CD4-positive, alpha-beta T cell treated with Interleukin-1 beta for 1 hour (primary cell): ENCODE data around the gene SERPINB6.
"Not testable (repeated sequence)": the region's sequence is repeated elsewhere in the genome, so short reads cannot be mapped to it uniquely, and the experiment has no call there.

Source experiments
- DNase-seq, 2 donors: peaks; one replicate each; pipeline ENCODE4 v3.0.0-alpha.2; 2020 to 2022

SERPINB6 gene

GRCh38 chr6:2953098-2953497 lies 18.3 kb downstream of the SERPINB6 start:
- DNase-seq = no peak

- DNase-seq = peak; percentile 72 to 75
These were observed 18.7 kb downstream of the SERPINB6 start for GRCh38 chr6:2952557-2953095.

GRCh38 chr6:2951728-2952127 lies 19.6 kb downstream of the SERPINB6 start:
- DNase-seq = peak in 1 of 2 donors; percentile 56

- no peak for DNase-seq
These were observed 20.7 kb downstream of the SERPINB6 start for GRCh38 chr6:2950713-2951112.

- DNase-seq = no peak
These were observed 21.8 kb downstream of the SERPINB6 start for GRCh38 chr6:2949536-2950083.

DNA sequence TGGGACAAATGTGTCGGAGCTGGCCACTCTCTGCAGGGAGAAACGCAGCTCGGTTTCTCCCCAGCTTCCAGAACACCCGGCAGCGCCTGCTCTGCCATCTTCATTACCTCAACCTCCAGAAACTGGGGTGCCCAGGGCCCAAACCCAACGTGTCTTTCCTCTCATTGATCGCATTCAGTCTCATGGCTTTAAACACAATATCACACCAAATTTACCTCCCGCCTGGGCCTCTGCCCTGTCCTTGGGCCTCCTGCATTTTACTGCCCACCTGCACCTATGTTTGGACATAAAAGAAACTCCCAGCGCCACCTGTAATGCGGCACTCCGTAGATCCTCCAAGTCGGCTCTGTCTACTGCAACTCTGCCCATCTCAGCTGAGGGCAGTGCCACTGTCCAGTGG lies 22.2 kb downstream of the SERPINB6 start:
- DNase-seq = no peak

GRCh38 chr6:2948228-2949025 lies 22.9 kb downstream of the SERPINB6 start:
- no peak for DNase-seq

DNA sequence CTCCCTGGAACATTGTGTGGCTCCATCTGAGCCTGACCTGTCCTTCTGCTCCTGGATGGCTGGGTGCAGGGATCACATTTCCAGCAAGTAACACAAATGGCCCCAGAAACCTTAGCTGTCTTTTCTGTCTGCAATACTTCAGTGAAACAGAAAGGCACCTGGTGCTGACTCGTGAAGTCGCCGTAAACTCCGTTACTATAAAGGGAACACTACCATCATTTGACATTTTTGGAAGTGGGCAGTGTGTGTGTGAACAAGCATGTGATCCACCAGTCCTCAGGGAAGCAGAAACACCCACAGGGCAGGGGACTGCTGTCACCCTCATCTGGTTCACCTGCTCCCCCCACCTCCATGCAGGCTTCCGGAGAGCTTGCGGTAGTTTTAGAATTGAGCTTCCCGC lies 23.9 kb downstream of the SERPINB6 start:
- DNase-seq = no peak

DNA sequence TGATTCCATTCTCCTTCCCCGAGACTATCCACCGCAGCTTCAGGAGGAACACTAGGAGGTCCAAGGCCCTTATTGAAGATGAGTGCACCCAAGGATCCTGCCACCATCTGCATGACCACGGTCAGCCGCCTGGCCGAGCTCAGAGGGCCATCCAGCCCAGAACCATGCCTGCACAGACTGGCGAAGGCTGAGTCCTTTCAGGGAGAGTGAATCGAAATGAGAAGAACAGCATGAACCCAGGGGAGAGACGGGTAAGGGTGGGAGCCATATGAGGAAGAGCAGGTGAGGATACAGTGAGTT lies 26.3 kb downstream of the SERPINB6 start:
- no peak for DNase-seq

- no peak for DNase-seq
These were observed 26.8 kb downstream of the SERPINB6 start for GRCh38 chr6:2944405-2945152.

- DNase-seq = no peak
These were observed 27.8 kb downstream of the SERPINB6 start for GRCh38 chr6:2943564-2943955.

GRCh38 chr6:2942914-2943563 lies 28.3 kb downstream of the SERPINB6 start:
- no peak for DNase-seq

DNA sequence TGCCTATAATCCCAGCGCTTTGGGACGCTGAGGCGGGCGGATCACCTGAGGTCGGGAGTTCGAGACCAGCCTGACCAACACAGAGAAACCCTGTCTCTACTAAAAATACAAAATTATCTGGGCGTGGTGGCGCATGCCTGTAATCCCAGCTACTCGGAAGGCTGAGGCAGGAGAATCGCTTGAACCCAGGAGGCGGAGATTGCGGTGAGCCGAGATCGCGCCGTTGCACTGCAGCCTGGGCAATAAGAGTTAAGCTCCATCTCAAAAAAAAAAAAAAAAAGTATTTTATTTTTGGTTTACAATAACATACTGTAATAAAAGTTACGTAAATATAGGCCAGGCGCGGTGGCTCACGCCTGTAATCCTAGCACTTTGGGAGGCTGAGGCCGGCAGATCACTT lies 29.3 kb downstream of the SERPINB6 start:
- not testable (repeated sequence) for DNase-seq

GRCh38 chr6:2940851-2941250 lies 30.5 kb downstream of the SERPINB6 start:
- no peak for DNase-seq

- peak; percentile 85 to 90 for DNase-seq
These were observed 31.1 kb downstream of the SERPINB6 start for GRCh38 chr6:2940010-2940850.

GRCh38 chr6:2939315-2940009 lies 31.9 kb downstream of the SERPINB6 start:
- no peak for DNase-seq

- no peak for DNase-seq
These were observed 32.7 kb downstream of the SERPINB6 start for GRCh38 chr6:2938632-2939083.

GRCh38 chr6:2938004-2938631 lies 33.2 kb downstream of the SERPINB6 start:
- DNase-seq = no peak

DNA sequence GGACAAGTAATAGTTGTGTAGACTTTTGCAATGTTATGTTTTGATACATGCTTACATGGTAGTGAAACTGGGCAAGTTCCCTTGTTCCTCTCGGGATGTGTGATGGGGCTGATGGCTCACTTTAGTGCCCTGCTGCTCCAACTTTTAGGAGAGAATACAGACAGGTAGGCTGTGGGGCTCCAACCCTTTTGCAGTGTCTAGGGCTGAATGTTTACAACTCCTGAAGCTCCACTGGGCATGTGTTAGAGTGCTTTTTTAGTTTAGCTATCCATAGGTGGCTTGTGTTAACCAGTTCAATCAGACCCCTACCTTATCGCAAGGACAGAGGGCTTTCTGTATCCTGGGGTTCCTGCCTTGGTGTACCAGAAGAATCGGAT lies 33.8 kb downstream of the SERPINB6 start:
- no peak for DNase-seq

DNA sequence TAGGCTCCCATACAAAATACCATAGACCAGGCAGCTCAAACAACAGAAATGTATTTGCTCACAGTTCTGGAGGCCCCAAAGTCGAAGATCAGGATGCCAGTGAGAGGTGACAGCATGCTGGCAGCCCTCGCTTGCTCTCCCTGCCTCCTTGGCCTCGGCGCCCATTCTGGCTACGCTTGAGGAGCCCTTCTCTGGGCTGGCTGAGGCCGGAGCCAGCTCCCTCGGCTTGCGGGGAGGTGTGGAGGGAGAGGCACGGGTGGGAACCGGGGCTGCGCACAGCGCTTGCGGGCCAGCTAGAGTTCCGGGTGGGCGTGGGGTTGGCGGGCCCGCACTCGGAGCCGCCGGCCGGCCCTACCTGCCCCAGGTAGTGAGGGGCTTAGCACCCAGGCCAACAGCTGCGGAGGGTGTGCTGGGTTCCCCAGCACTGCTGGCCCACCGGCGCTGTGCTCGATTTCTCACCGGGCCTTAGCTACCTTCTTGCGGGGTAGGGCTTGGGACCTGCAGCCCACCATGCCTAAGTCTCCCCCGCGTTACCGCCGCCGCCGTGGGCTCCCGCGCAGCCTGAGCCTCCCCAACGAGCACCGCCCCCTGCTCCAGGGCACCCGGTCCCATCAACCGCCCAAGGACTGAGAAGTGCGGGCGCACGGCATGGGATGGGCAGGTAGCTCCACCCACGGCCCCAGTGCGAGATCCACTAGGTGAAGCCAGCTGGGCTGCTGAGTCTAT lies 35.6 kb downstream of the SERPINB6 start:
- no peak for DNase-seq

GRCh38 chr6:2934057-2934456 lies 37.3 kb downstream of the SERPINB6 start:
- DNase-seq = no peak
